Measurements from ENCODE around the gene LCK. TPM values are rescaled to one million over a fixed set of nuclear protein-coding genes. Genes with fewer than 3 reads are reported as not detected.

The LCK gene
- total and polyA plus RNA-seq, 2 donors (not counting 1 experiment from before 2014, with no cell fraction given), result 22.3 to 23.8 TPM

DNA sequence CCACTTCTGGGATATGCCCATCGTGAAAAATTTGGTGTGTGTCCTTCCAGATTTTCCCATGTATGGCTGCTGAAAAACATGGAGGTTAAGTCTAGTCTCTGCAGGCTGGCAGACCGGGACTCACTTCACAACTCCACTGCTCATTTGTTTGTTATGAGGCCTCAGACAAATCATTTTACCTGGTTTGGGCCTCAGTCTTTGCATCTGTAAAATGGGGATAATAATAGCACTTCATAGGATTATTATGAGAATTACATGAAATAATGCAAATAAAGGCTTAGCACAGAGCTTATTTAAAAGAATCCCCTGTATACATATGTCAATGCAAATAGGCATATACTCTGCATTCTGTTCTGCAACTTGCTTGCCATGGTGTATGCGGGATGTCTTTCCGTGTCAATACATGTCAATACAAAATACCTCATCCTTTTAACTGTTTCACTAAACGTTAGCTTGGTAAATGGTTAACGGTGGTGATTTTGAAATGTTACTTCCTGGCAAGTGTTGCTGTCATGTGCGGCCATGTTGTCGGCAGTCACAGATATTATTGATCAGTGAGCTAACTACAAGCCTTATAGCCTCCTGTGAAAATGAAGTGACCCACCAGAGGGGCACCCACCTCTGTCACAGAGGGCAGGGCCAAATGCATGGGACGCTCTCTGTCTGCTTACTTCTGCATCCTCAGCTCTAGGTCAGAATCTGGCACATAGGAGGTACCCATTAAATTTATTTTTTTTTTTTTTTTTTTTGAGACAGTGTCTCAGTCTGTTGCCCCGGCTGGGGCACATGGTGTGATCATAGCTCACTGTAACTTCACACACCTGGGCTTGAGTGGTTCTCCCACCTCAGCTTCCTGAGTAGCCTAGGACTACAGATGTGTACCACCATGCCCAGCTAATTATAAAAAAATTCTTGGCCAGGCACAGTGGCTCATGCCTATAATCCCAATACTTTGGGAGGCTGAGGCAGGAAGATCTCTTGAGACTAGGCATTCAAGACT lies 4.3 kb downstream of the LCK start:
- no peak for ATAC-seq (ENCODE audit: low read depth)
- TF ChIP-seq, protein P1, sequence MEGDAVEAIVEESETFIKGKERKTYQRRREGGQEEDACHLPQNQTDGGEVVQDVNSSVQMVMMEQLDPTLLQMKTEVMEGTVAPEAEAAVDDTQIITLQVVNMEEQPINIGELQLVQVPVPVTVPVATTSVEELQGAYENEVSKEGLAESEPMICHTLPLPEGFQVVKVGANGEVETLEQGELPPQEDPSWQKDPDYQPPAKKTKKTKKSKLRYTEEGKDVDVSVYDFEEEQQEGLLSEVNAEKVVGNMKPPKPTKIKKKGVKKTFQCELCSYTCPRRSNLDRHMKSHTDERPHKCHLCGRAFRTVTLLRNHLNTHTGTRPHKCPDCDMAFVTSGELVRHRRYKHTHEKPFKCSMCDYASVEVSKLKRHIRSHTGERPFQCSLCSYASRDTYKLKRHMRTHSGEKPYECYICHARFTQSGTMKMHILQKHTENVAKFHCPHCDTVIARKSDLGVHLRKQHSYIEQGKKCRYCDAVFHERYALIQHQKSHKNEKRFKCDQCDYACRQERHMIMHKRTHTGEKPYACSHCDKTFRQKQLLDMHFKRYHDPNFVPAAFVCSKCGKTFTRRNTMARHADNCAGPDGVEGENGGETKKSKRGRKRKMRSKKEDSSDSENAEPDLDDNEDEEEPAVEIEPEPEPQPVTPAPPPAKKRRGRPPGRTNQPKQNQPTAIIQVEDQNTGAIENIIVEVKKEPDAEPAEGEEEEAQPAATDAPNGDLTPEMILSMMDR (IDR thresholded peaks at IDR 0.05), result no peak
- no peak for TF ChIP-seq EZH2 (IDR thresholded peaks at IDR 0.05; ENCODE audit: borderline replicate concordance, insufficient read depth, low read depth, low read length, poor library complexity, severe bottlenecking)
- Mint-ChIP-seq H3K4me1 (peaks cover 60% of the 10 kb centered on the region), H3K27ac (peak overlapping the region; percentile 88), H3K9me3 (ENCODE audit: insufficient read depth) (no peaks in the 10 kb centered on the region), H3K4me3 (peak overlapping the region; percentile 68), H3K27me3 (no peaks in the 10 kb centered on the region)
- ChIA-PET POLR2A (interaction anchor here (0.6 to 2.1 kb wide), 6 partner anchors 10 to 49 kb away, joined by 3 to 12 read pairs (median 5); partner anchors contain the start of gene HDAC1), CTCF (interaction anchor here (0.7 to 2.4 kb wide), 10 partner anchors 8 to 76 kb away, joined by 3 to 13 read pairs (median 4); partner anchors contain the start of genes FAM167B, HDAC1 and TXLNA)
- Histone ChIP-seq H3K9ac (ENCODE audit: low read length) (no peak overlapping the region), H3K27me3 (replicated peaks in 1 of 4; ENCODE audit: control extremely low read depth in 1 of 4, control insufficient read depth in 3 of 4, insufficient read depth in 4 of 4, low read length in 3 of 4) (no peaks in the 10 kb centered on the region), H3K36me3 (replicated peaks in 1 of 2; ENCODE audit: control extremely low read depth in 1 of 2, control insufficient read depth in 1 of 2, extremely low read depth in 1 of 2, insufficient read depth in 2 of 2, low read length in 1 of 2) (no peaks in the 10 kb centered on the region), H3K4me3 (ENCODE audit: control extremely low read depth in 1 of 5, extremely low read depth in 1 of 5, insufficient read depth in 1 of 5, low read depth in 2 of 5, low read length in 4 of 5) (no peak overlapping the region), H3K79me2 (ENCODE audit: control insufficient read depth, insufficient read depth, low read length) (peaks cover 83% of the 10 kb centered on the region), H3K4me2 (replicated peaks; ENCODE audit: low read depth, low read length, poor library complexity, severe bottlenecking) (peak overlapping the region; percentile 30), H4K20me1 (ENCODE audit: control insufficient read depth, insufficient read depth, low read length, poor library complexity, severe bottlenecking) (no peaks in the 10 kb centered on the region), H3K9me3 (ENCODE audit: control extremely low read depth in 1 of 3, control insufficient read depth in 2 of 3, insufficient read depth in 1 of 3, low read length in 2 of 3) (no peaks in the 10 kb centered on the region), H2AFZ (ENCODE audit: insufficient read depth, low read depth, low read length, poor library complexity, severe bottlenecking) (no peak overlapping the region), H3K27ac (ENCODE audit: low read length in 2 of 2) (peak overlapping the region in 1 of 2 donors; percentile 50), H3K4me1 (ENCODE audit: control insufficient read depth in 2 of 2, insufficient read depth in 2 of 2, low read length in 2 of 2) (peaks cover 61 to 70% of the 10 kb centered on the region in 2 donors)
- no peak for DNase-seq
- intact Hi-C loops (cut with micrococcal nuclease), result loop anchor here (1.0 kb wide), 1 partner anchor 10 kb away; no protein-coding TSS in a partner anchor
- WGBS (ENCODE audit: insufficient coverage), result 92% methylated on average over 4 of the region's 10 CpGs

All from B cell (primary cell).